ENCODE data around the gene SERBP1. TPM values are rescaled to one million over a fixed set of nuclear protein-coding genes. Genes with fewer than 3 reads are reported as not detected.

SERBP1 gene
- total RNA-seq, 1 experiment from 2014 or later = 230 TPM

DNA sequence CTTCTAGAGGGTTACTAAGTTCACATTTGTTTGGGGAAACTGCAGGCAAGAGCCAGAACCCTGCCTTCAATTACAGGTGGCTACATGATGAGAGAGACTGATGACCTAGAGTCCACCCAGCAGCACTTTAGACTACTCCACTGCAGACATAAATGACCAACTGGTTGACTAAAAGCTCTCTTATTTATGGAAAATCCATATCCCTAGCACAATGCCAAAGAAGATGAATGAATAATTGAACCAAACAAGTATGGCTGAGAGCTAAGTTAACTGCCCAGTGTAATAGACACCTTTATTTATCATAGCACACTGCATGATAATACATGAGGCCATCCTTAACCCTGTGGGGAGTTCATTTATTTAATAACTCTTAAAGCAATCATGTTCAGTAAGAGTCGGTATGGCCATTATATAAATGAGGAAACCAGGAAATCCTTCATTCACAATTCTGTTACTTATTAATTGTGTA, 62.1 kb downstream of the SERBP1 start:
- in situ Hi-C loops (cut with HindIII; ENCODE audit: low pct_unique_long_range_greater_than_20kb, low sequenced_read_pairs) = no loop called here
- POLR2A ChIA-PET = no interaction called here
- no TSS peak for BruUV-seq (replicated peaks)
- Histone ChIP-seq H3K4me3 (ENCODE audit: low read depth in 2 of 2, low read length in 2 of 2) (no peak overlapping the region), H3K27ac (ENCODE audit: low read length) (no peak overlapping the region), H3K27me3 (ENCODE audit: control insufficient read depth, insufficient read depth, low read length) (no peaks in the 10 kb centered on the region), H3K9me3 (ENCODE audit: control insufficient read depth, insufficient read depth, low read depth, low read length) (no peaks in the 10 kb centered on the region), H3K4me1 (ENCODE audit: control insufficient read depth, insufficient read depth, low read length) (no peaks in the 10 kb centered on the region), H3K36me3 (ENCODE audit: control insufficient read depth, insufficient read depth, low read length) (no peaks in the 10 kb centered on the region)
- intact Hi-C loops (cut with micrococcal nuclease; ENCODE audit: unreplicated experiment) = no loop called here
- DNase-seq (ENCODE audit: low read depth, low spot score) (no peak), ATAC-seq (no peak)
- TF ChIP-seq TCF7L2 (IDR thresholded peaks at IDR 0.05; ENCODE audit: low read depth, low read length) (no peak), SIN3A (IDR thresholded peaks at IDR 0.05; ENCODE audit: borderline replicate concordance, insufficient read depth, low read depth, low read length) (no peak), REST (IDR thresholded peaks at IDR 0.05; ENCODE audit: insufficient read depth in 1 of 2, low read depth in 2 of 2, low read length in 1 of 2) (no peak), POLR2AphosphoS5 (IDR thresholded peaks at IDR 0.05; ENCODE audit: low read depth, low read length) (no peak)
- TF ChIP-seq, protein P1, sequence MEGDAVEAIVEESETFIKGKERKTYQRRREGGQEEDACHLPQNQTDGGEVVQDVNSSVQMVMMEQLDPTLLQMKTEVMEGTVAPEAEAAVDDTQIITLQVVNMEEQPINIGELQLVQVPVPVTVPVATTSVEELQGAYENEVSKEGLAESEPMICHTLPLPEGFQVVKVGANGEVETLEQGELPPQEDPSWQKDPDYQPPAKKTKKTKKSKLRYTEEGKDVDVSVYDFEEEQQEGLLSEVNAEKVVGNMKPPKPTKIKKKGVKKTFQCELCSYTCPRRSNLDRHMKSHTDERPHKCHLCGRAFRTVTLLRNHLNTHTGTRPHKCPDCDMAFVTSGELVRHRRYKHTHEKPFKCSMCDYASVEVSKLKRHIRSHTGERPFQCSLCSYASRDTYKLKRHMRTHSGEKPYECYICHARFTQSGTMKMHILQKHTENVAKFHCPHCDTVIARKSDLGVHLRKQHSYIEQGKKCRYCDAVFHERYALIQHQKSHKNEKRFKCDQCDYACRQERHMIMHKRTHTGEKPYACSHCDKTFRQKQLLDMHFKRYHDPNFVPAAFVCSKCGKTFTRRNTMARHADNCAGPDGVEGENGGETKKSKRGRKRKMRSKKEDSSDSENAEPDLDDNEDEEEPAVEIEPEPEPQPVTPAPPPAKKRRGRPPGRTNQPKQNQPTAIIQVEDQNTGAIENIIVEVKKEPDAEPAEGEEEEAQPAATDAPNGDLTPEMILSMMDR (IDR thresholded peaks at IDR 0.05) = no peak
- CTCF ChIA-PET = interaction anchor here (0.6 kb wide), 1 partner anchor 133 kb away, joined by 3 read pairs; no protein-coding TSS in a partner anchor

GRCh38 chr1:67367370-67368045, 62.7 kb downstream of the SERBP1 start:
- in situ Hi-C loops (cut with HindIII; ENCODE audit: low pct_unique_long_range_greater_than_20kb, low sequenced_read_pairs) = no loop called here
- intact Hi-C loops (cut with micrococcal nuclease; ENCODE audit: unreplicated experiment) = no loop called here
- CTCF ChIA-PET = no interaction called here

More at GRCh38 chr1:67367370-67368045, 62.7 kb downstream of the SERBP1 start:
- Histone ChIP-seq H3K9me3 (ENCODE audit: control insufficient read depth, insufficient read depth, low read depth, low read length) (no peaks in the 10 kb centered on the region), H3K4me3 (ENCODE audit: low read depth in 2 of 2, low read length in 2 of 2) (no peak overlapping the region), H3K36me3 (ENCODE audit: control insufficient read depth, insufficient read depth, low read length) (no peaks in the 10 kb centered on the region), H3K27me3 (ENCODE audit: control insufficient read depth, insufficient read depth, low read length) (no peaks in the 10 kb centered on the region), H3K4me1 (ENCODE audit: control insufficient read depth, insufficient read depth, low read length) (no peaks in the 10 kb centered on the region), H3K27ac (ENCODE audit: low read length) (no peak overlapping the region)
- BruUV-seq (replicated peaks) = no TSS peak
- POLR2A ChIA-PET = no interaction called here
- TF ChIP-seq POLR2AphosphoS5 (IDR thresholded peaks at IDR 0.05; ENCODE audit: low read depth, low read length) = no peak
- no peak for TF ChIP-seq REST (IDR thresholded peaks at IDR 0.05; ENCODE audit: insufficient read depth in 1 of 2, low read depth in 2 of 2, low read length in 1 of 2)
- no peak for TF ChIP-seq SIN3A (IDR thresholded peaks at IDR 0.05; ENCODE audit: borderline replicate concordance, insufficient read depth, low read depth, low read length)
- TF ChIP-seq, protein P1 (IDR thresholded peaks at IDR 0.05) = no peak
- TF ChIP-seq TCF7L2 (IDR thresholded peaks at IDR 0.05; ENCODE audit: low read depth, low read length) = no peak
- no peak for DNase-seq (ENCODE audit: low read depth, low spot score)
- ATAC-seq = peak; percentile 59; the same call in 1 of the 2 replicates

Data from Panc1 (cell line).